Measurements from ENCODE around the gene PCDHGA7.
"Not testable (repeated sequence)": the region's sequence is repeated elsewhere in the genome, so short reads cannot be mapped to it uniquely, and the experiment has no call there.

Gene PCDHGA7

GRCh38 chr5:141417494-141418172 is 35.1 kb downstream of the PCDHGA7 start, which contains the start of gene PCDHGB7:
Gene PCDHGB7, plus strand, starts transcription at chr5:141417677. Its CDS starts 183 bp downstream, at chr5:141417860.
- in situ Hi-C loops (cut with HindIII; ENCODE audit: low sequenced_read_pairs), result not testable (repeated sequence)
- DNase-seq (ENCODE audit: low read depth), result peak; percentile 64
- peak; percentile 72 for TF ChIP-seq CTCF (IDR thresholded peaks at IDR 0.05; ENCODE audit: low read depth, low read length, missing control alignments)
- H3K4me3 ChIP-seq (ENCODE audit: low read depth, low read length), result peak within 1 kb of the TSS; percentile 41

- in situ Hi-C loops (cut with HindIII; ENCODE audit: low sequenced_read_pairs), result no loop called here
- TF ChIP-seq CTCF (IDR thresholded peaks at IDR 0.05; ENCODE audit: low read depth, low read length, missing control alignments), result no peak
- no peak overlapping the region for H3K4me3 ChIP-seq (ENCODE audit: low read depth, low read length)
- DNase-seq (ENCODE audit: low read depth), result no peak
Measured at GRCh38 chr5:141419074-141419880, 36.7 kb downstream of the PCDHGA7 start.

- peak within 1 kb of the TSS; percentile 42 for H3K4me3 ChIP-seq (ENCODE audit: low read depth, low read length)
- peak; percentile 20 for DNase-seq (ENCODE audit: low read depth)
- in situ Hi-C loops (cut with HindIII; ENCODE audit: low sequenced_read_pairs), result no loop called here
- TF ChIP-seq CTCF (IDR thresholded peaks at IDR 0.05; ENCODE audit: low read depth, low read length, missing control alignments), result peak; percentile 55
Measured at GRCh38 chr5:141420855-141421488, 38.4 kb downstream of the PCDHGA7 start, which contains the start of gene PCDHGA11. Gene PCDHGA11, plus strand, starts transcription at chr5:141421051. Its CDS starts 177 bp downstream, at chr5:141421228.

GRCh38 chr5:141421489-141421855 is 38.9 kb downstream of the PCDHGA7 start:
- peak overlapping the region; percentile 42 for H3K4me3 ChIP-seq (ENCODE audit: low read depth, low read length)
- no peak for TF ChIP-seq CTCF (IDR thresholded peaks at IDR 0.05; ENCODE audit: low read depth, low read length, missing control alignments)
- DNase-seq (ENCODE audit: low read depth), result no peak
- in situ Hi-C loops (cut with HindIII; ENCODE audit: low sequenced_read_pairs), result no loop called here

GRCh38 chr5:141422742-141423291 is 40.3 kb downstream of the PCDHGA7 start:
- TF ChIP-seq CTCF (IDR thresholded peaks at IDR 0.05; ENCODE audit: low read depth, low read length, missing control alignments), result no peak
- in situ Hi-C loops (cut with HindIII; ENCODE audit: low sequenced_read_pairs), result no loop called here
- no peak overlapping the region for H3K4me3 ChIP-seq (ENCODE audit: low read depth, low read length)
- no peak for DNase-seq (ENCODE audit: low read depth)

GRCh38 chr5:141427783-141428426 is 45.4 kb downstream of the PCDHGA7 start:
- DNase-seq (ENCODE audit: low read depth), result no peak
- in situ Hi-C loops (cut with HindIII; ENCODE audit: low sequenced_read_pairs), result loop anchor here (5.0 kb wide), 1 partner anchor 86 kb away; the partner anchor contains the start of gene PCDHGA3
- TF ChIP-seq CTCF (IDR thresholded peaks at IDR 0.05; ENCODE audit: low read depth, low read length, missing control alignments), result no peak
- no peak overlapping the region for H3K4me3 ChIP-seq (ENCODE audit: low read depth, low read length)
